SK-N-SH (cell line): ENCODE data around the gene CCT6B.

Experiments
- ELF1 ChIP-seq: IDR thresholded peaks from 2 replicates; pipeline ENCODE4 v1.4.0; 2012
- EP300 ChIP-seq, 2 experiments: IDR thresholded peaks; 2 replicates each; pipeline versions ENCODE4 v1.4.0 to v1.6.1; 2012; ENCODE audit warnings: borderline replicate concordance in 1 of 2, low read depth in 1 of 2, low read length in 1 of 2
- NFIC ChIP-seq: IDR thresholded peaks from 2 replicates; pipeline ENCODE4 v1.4.0; 2012; ENCODE audit warnings: borderline replicate concordance
- REST ChIP-seq: IDR thresholded peaks from 2 replicates; pipeline ENCODE4 v1.6.1; 2012; ENCODE audit warnings: mild to moderate bottlenecking, low read depth, low read length, moderate library complexity
- SMC3 ChIP-seq: IDR thresholded peaks from 2 replicates; pipeline ENCODE4 v1.6.1; 2012; ENCODE audit warnings: low read depth, low read length, improper control_type of control experiment
- TAF1 ChIP-seq: IDR thresholded peaks from 2 replicates; pipeline ENCODE4 v1.6.1; 2012; ENCODE audit warnings: low read depth, mild to moderate bottlenecking, low read length, moderate library complexity, borderline replicate concordance
- YY1 ChIP-seq: IDR thresholded peaks from 2 replicates; pipeline ENCODE4 v1.4.0; 2012; ENCODE audit warnings: low read depth, mild to moderate bottlenecking
- TF ChIP-seq, protein P1 (sequence below): fragments of 200-600 bp; sonication (generic); IDR thresholded peaks from 2 replicates; pipeline ENCODE4 v1.6.1; 2017; ENCODE audit warnings: antibody characterized with exemption, mild to moderate bottlenecking, moderate library complexity

DNA sequence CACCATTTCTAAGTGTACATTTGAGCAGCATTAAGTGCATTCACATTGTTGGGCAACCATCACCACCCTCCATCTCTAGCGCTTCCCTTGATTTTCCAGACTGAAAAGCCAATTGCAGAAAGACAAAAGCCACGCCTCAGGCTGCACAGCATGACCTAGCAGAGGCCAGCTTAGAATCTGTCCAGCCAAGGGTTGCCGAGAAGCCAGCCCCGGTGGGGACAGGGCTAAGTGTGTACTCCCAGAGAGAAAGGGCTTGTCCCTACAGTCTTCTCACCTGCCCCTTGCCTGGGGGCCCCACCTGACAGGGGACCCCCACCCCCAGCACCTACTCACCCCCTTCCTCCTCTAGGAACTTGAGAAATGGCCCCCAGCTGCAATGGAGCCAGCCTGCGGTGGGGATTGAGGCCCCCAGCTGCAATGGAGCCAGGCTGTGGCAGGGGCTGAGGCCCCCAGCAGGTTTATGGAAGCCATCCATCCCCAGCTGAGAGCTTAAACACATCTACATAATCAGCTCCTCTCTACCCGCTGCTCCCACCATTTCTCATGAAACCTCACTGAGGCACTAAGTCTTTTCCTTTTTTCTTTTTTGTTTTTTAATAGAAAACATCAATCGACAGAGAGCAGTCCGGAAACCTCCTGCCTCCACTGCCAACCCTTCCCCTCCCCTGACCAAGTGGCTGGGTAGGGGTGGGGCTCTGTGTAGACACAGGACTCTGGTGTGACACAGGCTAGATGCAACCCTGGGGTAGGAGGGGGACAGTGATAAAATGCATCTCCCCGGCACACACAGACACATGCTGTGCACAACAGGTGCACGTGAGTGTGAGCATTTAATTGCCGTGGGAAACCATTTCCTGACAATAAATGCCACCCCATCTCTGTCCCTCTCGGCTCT lies 77.9 kb downstream of the CCT6B start:
- TF ChIP-seq, protein P1, sequence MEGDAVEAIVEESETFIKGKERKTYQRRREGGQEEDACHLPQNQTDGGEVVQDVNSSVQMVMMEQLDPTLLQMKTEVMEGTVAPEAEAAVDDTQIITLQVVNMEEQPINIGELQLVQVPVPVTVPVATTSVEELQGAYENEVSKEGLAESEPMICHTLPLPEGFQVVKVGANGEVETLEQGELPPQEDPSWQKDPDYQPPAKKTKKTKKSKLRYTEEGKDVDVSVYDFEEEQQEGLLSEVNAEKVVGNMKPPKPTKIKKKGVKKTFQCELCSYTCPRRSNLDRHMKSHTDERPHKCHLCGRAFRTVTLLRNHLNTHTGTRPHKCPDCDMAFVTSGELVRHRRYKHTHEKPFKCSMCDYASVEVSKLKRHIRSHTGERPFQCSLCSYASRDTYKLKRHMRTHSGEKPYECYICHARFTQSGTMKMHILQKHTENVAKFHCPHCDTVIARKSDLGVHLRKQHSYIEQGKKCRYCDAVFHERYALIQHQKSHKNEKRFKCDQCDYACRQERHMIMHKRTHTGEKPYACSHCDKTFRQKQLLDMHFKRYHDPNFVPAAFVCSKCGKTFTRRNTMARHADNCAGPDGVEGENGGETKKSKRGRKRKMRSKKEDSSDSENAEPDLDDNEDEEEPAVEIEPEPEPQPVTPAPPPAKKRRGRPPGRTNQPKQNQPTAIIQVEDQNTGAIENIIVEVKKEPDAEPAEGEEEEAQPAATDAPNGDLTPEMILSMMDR: no peak
- TF ChIP-seq ELF1 (no peak), NFIC (no peak), TAF1 (no peak), SMC3 (no peak), YY1 (no peak), REST (no peak), EP300 (IDR thresholded peaks at IDR 0.05; ENCODE audit: borderline replicate concordance in 1 of 2, low read depth in 1 of 2, low read length in 1 of 2) (no peak)
